Testis (tissue), 2 donors: ENCODE data around the gene HSPB9.

ENCODE experiments used
- CTCF ChIP-seq, 3 experiments: fragments of 450-650 bp in 2 of 3; fragments of 200-600 bp in 1 of 3; sonication (generic) in 1 of 3; IDR thresholded peaks; one replicate each; pipeline ENCODE4 v1.5.1; 2016 to 2019; ENCODE audit warnings: antibody characterized with exemption in 3 of 3, mild to moderate bottlenecking in 2 of 3, moderate library complexity in 1 of 3
- POLR2A ChIP-seq: fragments of 450-650 bp; IDR thresholded peaks from one replicate; pipeline ENCODE4 v1.6.1; 2017; ENCODE audit warnings: antibody characterized with exemption, mild to moderate bottlenecking, moderate library complexity

- TF ChIP-seq CTCF (IDR thresholded peaks at IDR 0.05) = no peak
- no peak for TF ChIP-seq POLR2A
Observed at GRCh38 chr17:42131232-42131631, 8.6 kb downstream of the HSPB9 start.
